Muscle of leg (tissue), 11 donors: ENCODE results near the gene DENR. TPM values are rescaled to one million over a fixed set of nuclear protein-coding genes. Genes with fewer than 3 reads are reported as not detected.
"Not testable (repeated sequence)": the region's sequence is repeated elsewhere in the genome, so short reads cannot be mapped to it uniquely, and the experiment has no call there.

Source experiments
- DNase-seq: peaks from one replicate; pipeline ENCODE4 v3.0.0; 2013
- H3K27ac ChIP-seq: one replicate; pipeline ENCODE4 v1.5.1; 2013; ENCODE audit warnings: mild to moderate bottlenecking, low read length, control low read depth
- H3K27me3 ChIP-seq: one replicate; pipeline ENCODE4 v1.6.1; 2013; ENCODE audit warnings: low read length; ENCODE audit not compliant: control insufficient read depth, insufficient read depth
- H3K36me3 ChIP-seq: one replicate; pipeline ENCODE4 v1.6.1; 2013; ENCODE audit warnings: low read length; ENCODE audit not compliant: control insufficient read depth, insufficient read depth
- H3K4me1 ChIP-seq: one replicate; pipeline ENCODE4 v1.6.1; 2013; ENCODE audit warnings: low read length; ENCODE audit not compliant: control insufficient read depth, insufficient read depth
- H3K4me3 ChIP-seq: one replicate; pipeline ENCODE4 v1.5.1; 2013; ENCODE audit warnings: low read length, control low read depth
- H3K9me3 ChIP-seq: replicated peaks from 2 replicates; pipeline ENCODE4 v1.6.1; 2013; ENCODE audit warnings: low read depth, low read length; ENCODE audit not compliant: control insufficient read depth
- WGBS: methylation state at CpG from one replicate; pipeline ENCODE4 v1.1.5; 2013; ENCODE audit warnings: missing lambda C conversion rate; ENCODE audit not compliant: insufficient coverage; 5-methylcytosine and 5-hydroxymethylcytosine counted together
- polyA plus RNA-seq, 8 donors: library from polyadenylated mRNA; unstranded; fragments of 120-200 nt; gene quantifications; one replicate each; pipeline versions ENCODE4 v1.2.1 to v1.2.3, GENCODE V29; 2013; ENCODE audit warnings: inconsistent platforms in 1 of 8, low replicate concordance in 1 of 8; ENCODE audit not compliant: insufficient read length in 8 of 8, insufficient read depth in 1 of 8
- total RNA-seq: library from RNA; stranded (reverse); fragments of 120-200 nt; gene quantifications from one replicate; pipeline ENCODE4 v1.2.4, GENCODE V29; 2013

Gene DENR
- total and polyA plus RNA-seq, 9 donors: 37.3 to 74.1 (median 67.7) TPM

DNA sequence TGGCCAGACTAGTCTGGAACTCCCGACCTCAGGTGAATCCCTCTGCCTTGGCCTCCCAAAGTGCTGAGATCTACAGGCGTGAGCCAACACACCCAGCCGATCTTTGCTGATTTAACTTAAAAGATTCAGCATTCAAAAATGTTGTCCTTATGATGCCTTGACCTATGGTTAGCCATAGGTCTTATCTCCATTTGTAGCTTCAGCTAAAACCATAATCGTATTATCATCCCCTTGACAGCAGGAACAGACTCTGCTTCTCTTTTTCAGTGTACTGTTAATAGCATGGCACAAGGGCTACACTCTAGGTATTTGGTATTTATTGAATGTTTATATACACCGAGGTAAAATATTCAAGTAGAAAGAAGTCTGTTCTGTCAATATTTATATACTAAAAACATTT lies 37.0 kb downstream of the DENR start:
- H3K9me3 ChIP-seq: no peaks in the 10 kb centered on the region
- no peak overlapping the region for H3K27ac ChIP-seq
- no peak for DNase-seq
- H3K4me3 ChIP-seq: no peak overlapping the region
- no peaks in the 10 kb centered on the region for H3K4me1 ChIP-seq
- WGBS: 83% methylated on average over 3 of the region's 5 CpGs
- H3K36me3 ChIP-seq: no peaks in the 10 kb centered on the region
- H3K27me3 ChIP-seq: no peaks in the 10 kb centered on the region

DNA sequence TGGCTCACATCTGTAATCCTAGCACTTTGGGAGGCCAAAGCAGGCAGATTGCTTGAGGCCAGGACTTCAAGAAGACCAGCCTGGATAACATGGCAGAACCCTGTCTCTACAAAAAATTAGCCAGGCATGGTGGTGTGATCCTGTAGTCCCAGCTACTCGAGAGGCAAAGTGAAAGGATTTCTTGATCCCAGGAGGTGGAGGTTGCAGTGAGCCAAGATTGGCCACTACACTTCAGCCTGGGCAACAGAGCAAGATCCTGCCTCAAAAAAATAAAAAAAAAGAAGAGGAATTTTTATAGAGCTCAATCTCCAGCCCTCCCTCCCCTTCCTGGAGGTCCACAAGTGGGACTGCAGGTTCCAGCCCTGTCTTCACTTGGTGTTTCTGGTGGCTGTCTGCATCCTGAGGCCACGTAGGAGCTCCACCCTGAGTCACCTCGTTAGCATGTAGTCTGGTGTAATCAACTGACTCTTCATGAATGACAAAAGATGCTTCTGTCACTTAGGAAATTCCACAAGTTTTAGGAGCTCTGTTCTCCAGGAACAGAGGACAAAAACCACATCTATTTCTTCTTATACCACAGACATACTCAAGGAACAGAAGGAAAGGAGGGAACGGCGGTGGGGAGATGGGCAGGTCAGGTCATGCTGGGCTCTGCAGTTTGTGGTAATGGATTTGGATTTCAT lies 37.9 kb downstream of the DENR start:
- Histone ChIP-seq H3K27me3 (no peaks in the 10 kb centered on the region), H3K9me3 (no peaks in the 10 kb centered on the region), H3K27ac (no peak overlapping the region), H3K4me1 (no peaks in the 10 kb centered on the region), H3K4me3 (no peak overlapping the region), H3K36me3 (no peaks in the 10 kb centered on the region)
- 65% methylated on average over 3 of the region's 5 CpGs for WGBS
- DNase-seq: no peak

DNA sequence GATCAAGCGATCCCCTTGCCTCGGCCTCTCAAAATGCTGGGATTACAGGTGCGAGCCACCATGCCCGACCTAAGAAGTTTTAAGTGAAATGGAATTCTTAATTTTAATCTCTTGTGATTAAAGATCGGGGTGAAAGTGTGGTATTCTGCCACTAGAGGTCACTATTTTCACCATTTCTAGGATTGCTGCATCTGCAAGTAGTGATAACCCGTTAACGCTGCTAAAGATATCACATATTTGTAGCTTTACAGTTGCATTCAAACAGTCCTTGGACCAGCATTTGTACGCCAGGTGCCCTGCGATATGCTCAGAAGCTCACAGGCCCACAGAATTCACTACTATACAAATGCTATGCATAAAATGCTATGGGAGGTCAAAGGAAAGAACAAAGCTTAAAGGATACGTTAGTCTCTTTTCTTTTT lies 41.1 kb downstream of the DENR start:
- no peak overlapping the region for H3K4me3 ChIP-seq
- H3K27ac ChIP-seq: no peak overlapping the region
- no peaks in the 10 kb centered on the region for H3K36me3 ChIP-seq
- no peaks in the 10 kb centered on the region for H3K9me3 ChIP-seq
- peak; percentile 56 for DNase-seq
- no peaks in the 10 kb centered on the region for H3K4me1 ChIP-seq
- no peaks in the 10 kb centered on the region for H3K27me3 ChIP-seq
- whole genome bisulfite sequencing: 19% methylated on average over 4 of the region's 10 CpGs

GRCh38 chr12:122795807-122796206 lies 43.2 kb downstream of the DENR start:
- no peaks in the 10 kb centered on the region for H3K27me3 ChIP-seq
- H3K4me1 ChIP-seq: no peaks in the 10 kb centered on the region
- 55% methylated on average over 2 of the region's 4 CpGs for WGBS
- no peaks in the 10 kb centered on the region for H3K9me3 ChIP-seq
- DNase-seq: no peak
- no peak overlapping the region for H3K27ac ChIP-seq
- H3K4me3 ChIP-seq: no peak overlapping the region
- H3K36me3 ChIP-seq: no peaks in the 10 kb centered on the region

GRCh38 chr12:122799641-122800243 lies 47.1 kb downstream of the DENR start:
- Histone ChIP-seq H3K27me3 (no peaks in the 10 kb centered on the region), H3K9me3 (no peaks in the 10 kb centered on the region), H3K4me1 (no peaks in the 10 kb centered on the region), H3K4me3 (no peak overlapping the region), H3K27ac (no peak overlapping the region), H3K36me3 (no peaks in the 10 kb centered on the region)
- DNase-seq: no peak
- WGBS: 31% methylated on average over 7 of the region's 13 CpGs

- no peaks in the 10 kb centered on the region for H3K36me3 ChIP-seq
- H3K4me1 ChIP-seq: no peaks in the 10 kb centered on the region
- no peak for DNase-seq
- no peak overlapping the region for H3K27ac ChIP-seq
- 79% methylated on average over 3 of the region's 7 CpGs for WGBS
- no peak overlapping the region for H3K4me3 ChIP-seq
- no peaks in the 10 kb centered on the region for H3K9me3 ChIP-seq
- no peaks in the 10 kb centered on the region for H3K27me3 ChIP-seq
Observed at GRCh38 chr12:122803937-122804336, 51.3 kb downstream of the DENR start.

- DNase-seq, H3K36me3 ChIP-seq, H3K9me3 ChIP-seq, H3K4me3 ChIP-seq, H3K27ac ChIP-seq, H3K4me1 ChIP-seq, H3K27me3 ChIP-seq: not testable (repeated sequence)
- WGBS: 60% methylated on average over 1 of the region's 9 CpGs
Observed at GRCh38 chr12:122804957-122805356, 52.3 kb downstream of the DENR start.

DNA sequence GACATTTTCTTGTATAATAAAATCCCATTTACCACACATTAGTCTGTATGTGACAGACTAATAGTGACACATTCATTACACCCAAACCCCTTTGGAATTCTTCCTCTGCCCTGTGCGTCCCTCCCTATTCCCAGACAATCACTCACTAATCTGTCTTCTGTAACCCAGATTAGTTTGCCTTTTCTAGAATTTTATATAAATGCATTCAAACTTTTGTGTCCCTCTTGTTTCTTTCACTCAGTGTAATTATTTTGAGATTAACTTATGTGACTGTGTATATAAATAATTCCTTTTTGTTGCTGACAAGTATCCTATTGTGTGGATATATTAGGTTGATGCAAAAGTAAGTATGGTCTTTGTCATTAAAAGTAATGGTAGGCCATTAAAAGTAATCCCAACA lies 55.0 kb downstream of the DENR start:
- WGBS: no CpG with 5 or more reads among the region's 1 CpG
- no peaks in the 10 kb centered on the region for H3K9me3 ChIP-seq
- H3K27me3 ChIP-seq: no peaks in the 10 kb centered on the region
- no peaks in the 10 kb centered on the region for H3K36me3 ChIP-seq
- H3K4me3 ChIP-seq: no peak overlapping the region
- no peak for DNase-seq
- no peak overlapping the region for H3K27ac ChIP-seq
- no peaks in the 10 kb centered on the region for H3K4me1 ChIP-seq

DNA sequence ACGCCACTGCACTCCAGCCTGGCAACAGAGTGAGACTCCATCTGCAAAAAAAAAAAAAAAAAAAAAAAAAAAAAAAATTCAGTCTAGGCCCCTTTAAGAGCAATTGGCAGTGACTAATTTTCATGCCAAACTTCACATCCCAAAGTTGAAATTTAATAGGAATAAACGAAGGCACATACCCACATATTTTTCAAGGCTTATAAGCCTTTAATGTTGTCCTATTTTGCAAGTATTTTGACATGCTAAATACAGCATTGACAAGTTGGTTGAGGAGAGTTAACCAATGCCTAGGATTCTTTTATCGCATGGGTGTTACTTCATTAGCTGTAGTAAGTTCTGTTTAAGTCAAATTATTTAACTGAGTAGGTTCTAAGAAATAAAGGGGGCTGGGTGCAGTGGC lies 59.2 kb downstream of the DENR start:
- 85% methylated on average over 1 of the region's 3 CpGs for WGBS
- no peaks in the 10 kb centered on the region for H3K27me3 ChIP-seq
- no peak for DNase-seq
- H3K4me3 ChIP-seq: no peak overlapping the region
- H3K36me3 ChIP-seq: no peaks in the 10 kb centered on the region
- H3K27ac ChIP-seq: no peak overlapping the region
- no peaks in the 10 kb centered on the region for H3K9me3 ChIP-seq
- H3K4me1 ChIP-seq: no peaks in the 10 kb centered on the region

- no peak overlapping the region for H3K4me3 ChIP-seq
- H3K4me1 ChIP-seq: no peaks in the 10 kb centered on the region
- H3K27ac ChIP-seq: no peak overlapping the region
- H3K36me3 ChIP-seq: no peaks in the 10 kb centered on the region
- 63% methylated on average over 7 of the region's 10 CpGs for WGBS
- DNase-seq: no peak
- H3K27me3 ChIP-seq: no peaks in the 10 kb centered on the region
- H3K9me3 ChIP-seq: no peaks in the 10 kb centered on the region
Observed at GRCh38 chr12:122813310-122813713, 60.7 kb downstream of the DENR start.
